ENCODE measurements around the gene CORIN. TPM values are rescaled to one million over a fixed set of nuclear protein-coding genes. Genes with fewer than 3 reads are reported as not detected.

The CORIN gene
- total and polyA plus RNA-seq, 2 experiments from 2014 or later = not detected

GRCh38 chr4:47791965-47792364 is 45.9 kb downstream of the CORIN start:
- H2AFZ ChIP-seq = peak overlapping the region; percentile 4; the same call in 1 of the 2 replicates
- no peaks in the 10 kb centered on the region for H3K36me3 Mint-ChIP-seq (ENCODE audit: low read depth)
- H3K4me1 ChIP-seq (ENCODE audit: insufficient read depth) = peaks cover 7% of the 10 kb centered on the region
- H3K4me3 Mint-ChIP-seq = no peak overlapping the region
- H3K27ac ChIP-seq (ENCODE audit: low read depth) = no peak overlapping the region
- H3K79me2 ChIP-seq (replicated peaks; ENCODE audit: insufficient read depth) = no peaks in the 10 kb centered on the region
- H3K4me2 ChIP-seq = no peak overlapping the region
- H3K27ac Mint-ChIP-seq = peak overlapping the region; percentile 53
- no peaks in the 10 kb centered on the region for H3F3A ChIP-seq (replicated peaks; ENCODE audit: low read depth)
- H3K4me1 Mint-ChIP-seq = peaks cover 13% of the 10 kb centered on the region; the same call in 2 of the 3 replicates
- DNase-seq (ENCODE audit: low spot score) (no peak), ATAC-seq (no peak)
- H3K9me3 Mint-ChIP-seq = no peaks in the 10 kb centered on the region
- H4K20me1 ChIP-seq (replicated peaks; ENCODE audit: insufficient read depth) = no peaks in the 10 kb centered on the region
- H3K27me3 ChIP-seq (ENCODE audit: insufficient read depth) = no peaks in the 10 kb centered on the region
- no peak overlapping the region for H3K4me3 ChIP-seq
- H3K9me2 ChIP-seq (ENCODE audit: insufficient read depth) = peaks cover 5% of the 10 kb centered on the region; the same call in 1 of the 2 replicates
- H3K27me3 Mint-ChIP-seq (ENCODE audit: insufficient read depth, low read depth, poor library complexity) = no peaks in the 10 kb centered on the region
- H3K36me3 ChIP-seq (ENCODE audit: insufficient read depth) = no peaks in the 10 kb centered on the region
- TF ChIP-seq ZNF114 (CRISPR knock-in tag; IDR thresholded peaks at IDR 0.05) = no peak
- TF ChIP-seq EZH2phosphoT487 (IDR thresholded peaks at IDR 0.05; ENCODE audit: unreplicated experiment) = no peak
- TF ChIP-seq, protein P1, sequence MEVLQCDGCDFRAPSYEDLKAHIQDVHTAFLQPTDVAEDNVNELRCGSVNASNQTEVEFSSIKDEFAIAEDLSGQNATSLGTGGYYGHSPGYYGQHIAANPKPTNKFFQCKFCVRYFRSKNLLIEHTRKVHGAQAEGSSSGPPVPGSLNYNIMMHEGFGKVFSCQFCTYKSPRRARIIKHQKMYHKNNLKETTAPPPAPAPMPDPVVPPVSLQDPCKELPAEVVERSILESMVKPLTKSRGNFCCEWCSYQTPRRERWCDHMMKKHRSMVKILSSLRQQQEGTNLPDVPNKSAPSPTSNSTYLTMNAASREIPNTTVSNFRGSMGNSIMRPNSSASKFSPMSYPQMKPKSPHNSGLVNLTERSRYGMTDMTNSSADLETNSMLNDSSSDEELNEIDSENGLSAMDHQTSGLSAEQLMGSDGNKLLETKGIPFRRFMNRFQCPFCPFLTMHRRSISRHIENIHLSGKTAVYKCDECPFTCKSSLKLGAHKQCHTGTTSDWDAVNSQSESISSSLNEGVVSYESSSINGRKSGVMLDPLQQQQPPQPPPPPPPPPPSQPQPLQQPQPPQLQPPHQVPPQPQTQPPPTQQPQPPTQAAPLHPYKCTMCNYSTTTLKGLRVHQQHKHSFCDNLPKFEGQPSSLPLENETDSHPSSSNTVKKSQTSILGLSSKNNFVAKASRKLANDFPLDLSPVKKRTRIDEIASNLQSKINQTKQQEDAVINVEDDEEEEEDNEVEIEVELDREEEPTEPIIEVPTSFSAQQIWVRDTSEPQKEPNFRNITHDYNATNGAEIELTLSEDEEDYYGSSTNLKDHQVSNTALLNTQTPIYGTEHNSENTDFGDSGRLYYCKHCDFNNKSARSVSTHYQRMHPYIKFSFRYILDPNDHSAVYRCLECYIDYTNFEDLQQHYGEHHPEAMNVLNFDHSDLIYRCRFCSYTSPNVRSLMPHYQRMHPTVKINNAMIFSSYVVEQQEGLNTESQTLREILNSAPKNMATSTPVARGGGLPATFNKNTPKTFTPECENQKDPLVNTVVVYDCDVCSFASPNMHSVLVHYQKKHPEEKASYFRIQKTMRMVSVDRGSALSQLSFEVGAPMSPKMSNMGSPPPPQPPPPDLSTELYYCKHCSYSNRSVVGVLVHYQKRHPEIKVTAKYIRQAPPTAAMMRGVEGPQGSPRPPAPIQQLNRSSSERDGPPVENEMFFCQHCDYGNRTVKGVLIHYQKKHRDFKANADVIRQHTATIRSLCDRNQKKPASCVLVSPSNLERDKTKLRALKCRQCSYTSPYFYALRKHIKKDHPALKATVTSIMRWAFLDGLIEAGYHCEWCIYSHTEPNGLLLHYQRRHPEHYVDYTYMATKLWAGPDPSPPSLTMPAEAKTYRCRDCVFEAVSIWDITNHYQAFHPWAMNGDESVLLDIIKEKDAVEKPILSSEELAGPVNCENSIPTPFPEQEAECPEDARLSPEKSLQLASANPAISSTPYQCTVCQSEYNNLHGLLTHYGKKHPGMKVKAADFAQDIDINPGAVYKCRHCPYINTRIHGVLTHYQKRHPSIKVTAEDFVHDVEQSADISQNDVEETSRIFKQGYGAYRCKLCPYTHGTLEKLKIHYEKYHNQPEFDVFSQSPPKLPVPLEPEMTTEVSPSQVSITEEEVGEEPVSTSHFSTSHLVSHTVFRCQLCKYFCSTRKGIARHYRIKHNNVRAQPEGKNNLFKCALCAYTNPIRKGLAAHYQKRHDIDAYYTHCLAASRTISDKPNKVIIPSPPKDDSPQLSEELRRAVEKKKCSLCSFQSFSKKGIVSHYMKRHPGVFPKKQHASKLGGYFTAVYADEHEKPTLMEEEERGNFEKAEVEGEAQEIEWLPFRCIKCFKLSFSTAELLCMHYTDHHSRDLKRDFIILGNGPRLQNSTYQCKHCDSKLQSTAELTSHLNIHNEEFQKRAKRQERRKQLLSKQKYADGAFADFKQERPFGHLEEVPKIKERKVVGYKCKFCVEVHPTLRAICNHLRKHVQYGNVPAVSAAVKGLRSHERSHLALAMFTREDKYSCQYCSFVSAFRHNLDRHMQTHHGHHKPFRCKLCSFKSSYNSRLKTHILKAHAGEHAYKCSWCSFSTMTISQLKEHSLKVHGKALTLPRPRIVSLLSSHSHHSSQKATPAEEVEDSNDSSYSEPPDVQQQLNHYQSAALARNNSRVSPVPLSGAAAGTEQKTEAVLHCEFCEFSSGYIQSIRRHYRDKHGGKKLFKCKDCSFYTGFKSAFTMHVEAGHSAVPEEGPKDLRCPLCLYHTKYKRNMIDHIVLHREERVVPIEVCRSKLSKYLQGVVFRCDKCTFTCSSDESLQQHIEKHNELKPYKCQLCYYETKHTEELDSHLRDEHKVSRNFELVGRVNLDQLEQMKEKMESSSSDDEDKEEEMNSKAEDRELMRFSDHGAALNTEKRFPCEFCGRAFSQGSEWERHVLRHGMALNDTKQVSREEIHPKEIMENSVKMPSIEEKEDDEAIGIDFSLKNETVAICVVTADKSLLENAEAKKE (CRISPR knock-in tag; IDR thresholded peaks at IDR 0.05) = no peak
- no peak for TF ChIP-seq ETS1 (IDR thresholded peaks at IDR 0.05)
- TF ChIP-seq, protein P2, sequence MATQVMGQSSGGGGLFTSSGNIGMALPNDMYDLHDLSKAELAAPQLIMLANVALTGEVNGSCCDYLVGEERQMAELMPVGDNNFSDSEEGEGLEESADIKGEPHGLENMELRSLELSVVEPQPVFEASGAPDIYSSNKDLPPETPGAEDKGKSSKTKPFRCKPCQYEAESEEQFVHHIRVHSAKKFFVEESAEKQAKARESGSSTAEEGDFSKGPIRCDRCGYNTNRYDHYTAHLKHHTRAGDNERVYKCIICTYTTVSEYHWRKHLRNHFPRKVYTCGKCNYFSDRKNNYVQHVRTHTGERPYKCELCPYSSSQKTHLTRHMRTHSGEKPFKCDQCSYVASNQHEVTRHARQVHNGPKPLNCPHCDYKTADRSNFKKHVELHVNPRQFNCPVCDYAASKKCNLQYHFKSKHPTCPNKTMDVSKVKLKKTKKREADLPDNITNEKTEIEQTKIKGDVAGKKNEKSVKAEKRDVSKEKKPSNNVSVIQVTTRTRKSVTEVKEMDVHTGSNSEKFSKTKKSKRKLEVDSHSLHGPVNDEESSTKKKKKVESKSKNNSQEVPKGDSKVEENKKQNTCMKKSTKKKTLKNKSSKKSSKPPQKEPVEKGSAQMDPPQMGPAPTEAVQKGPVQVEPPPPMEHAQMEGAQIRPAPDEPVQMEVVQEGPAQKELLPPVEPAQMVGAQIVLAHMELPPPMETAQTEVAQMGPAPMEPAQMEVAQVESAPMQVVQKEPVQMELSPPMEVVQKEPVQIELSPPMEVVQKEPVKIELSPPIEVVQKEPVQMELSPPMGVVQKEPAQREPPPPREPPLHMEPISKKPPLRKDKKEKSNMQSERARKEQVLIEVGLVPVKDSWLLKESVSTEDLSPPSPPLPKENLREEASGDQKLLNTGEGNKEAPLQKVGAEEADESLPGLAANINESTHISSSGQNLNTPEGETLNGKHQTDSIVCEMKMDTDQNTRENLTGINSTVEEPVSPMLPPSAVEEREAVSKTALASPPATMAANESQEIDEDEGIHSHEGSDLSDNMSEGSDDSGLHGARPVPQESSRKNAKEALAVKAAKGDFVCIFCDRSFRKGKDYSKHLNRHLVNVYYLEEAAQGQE (IDR thresholded peaks at IDR 0.05; ENCODE audit: unreplicated experiment) = no peak
- TF ChIP-seq STAT1 (IDR thresholded peaks at IDR 0.05; ENCODE audit: unreplicated experiment) = no peak
- TF ChIP-seq, protein P3, sequence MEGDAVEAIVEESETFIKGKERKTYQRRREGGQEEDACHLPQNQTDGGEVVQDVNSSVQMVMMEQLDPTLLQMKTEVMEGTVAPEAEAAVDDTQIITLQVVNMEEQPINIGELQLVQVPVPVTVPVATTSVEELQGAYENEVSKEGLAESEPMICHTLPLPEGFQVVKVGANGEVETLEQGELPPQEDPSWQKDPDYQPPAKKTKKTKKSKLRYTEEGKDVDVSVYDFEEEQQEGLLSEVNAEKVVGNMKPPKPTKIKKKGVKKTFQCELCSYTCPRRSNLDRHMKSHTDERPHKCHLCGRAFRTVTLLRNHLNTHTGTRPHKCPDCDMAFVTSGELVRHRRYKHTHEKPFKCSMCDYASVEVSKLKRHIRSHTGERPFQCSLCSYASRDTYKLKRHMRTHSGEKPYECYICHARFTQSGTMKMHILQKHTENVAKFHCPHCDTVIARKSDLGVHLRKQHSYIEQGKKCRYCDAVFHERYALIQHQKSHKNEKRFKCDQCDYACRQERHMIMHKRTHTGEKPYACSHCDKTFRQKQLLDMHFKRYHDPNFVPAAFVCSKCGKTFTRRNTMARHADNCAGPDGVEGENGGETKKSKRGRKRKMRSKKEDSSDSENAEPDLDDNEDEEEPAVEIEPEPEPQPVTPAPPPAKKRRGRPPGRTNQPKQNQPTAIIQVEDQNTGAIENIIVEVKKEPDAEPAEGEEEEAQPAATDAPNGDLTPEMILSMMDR (conservative IDR thresholded peaks at IDR 0.05; ENCODE audit: low read depth in 2 of 2) = no peak
- TF ChIP-seq POLR2AphosphoS5 (IDR thresholded peaks at IDR 0.05; ENCODE audit: low read depth) = no peak
- TF ChIP-seq JUNB (IDR thresholded peaks at IDR 0.05; ENCODE audit: unreplicated experiment) = no peak
- TF ChIP-seq CREB1 (CRISPR knock-in tag; IDR thresholded peaks at IDR 0.05; ENCODE audit: low read depth) = no peak
- no peak for TF ChIP-seq ZNF331 (CRISPR knock-in tag; IDR thresholded peaks at IDR 0.05; ENCODE audit: low read depth)
- no peak for TF ChIP-seq EZH2 (IDR thresholded peaks at IDR 0.05; ENCODE audit: low read depth, unreplicated experiment)
- no peak for TF ChIP-seq NANOG (IDR thresholded peaks at IDR 0.05; ENCODE audit: borderline replicate concordance)

Measured in GM23338 (cell line).